Iris pigment epithelial cell (primary cell): ENCODE data around the gene C1orf50.

Experiments
- DNase-seq: peaks from one replicate; pipeline ENCODE4 v3.0.0-alpha.2; 2011; ENCODE audit warnings: low read depth

Gene C1orf50

DNA sequence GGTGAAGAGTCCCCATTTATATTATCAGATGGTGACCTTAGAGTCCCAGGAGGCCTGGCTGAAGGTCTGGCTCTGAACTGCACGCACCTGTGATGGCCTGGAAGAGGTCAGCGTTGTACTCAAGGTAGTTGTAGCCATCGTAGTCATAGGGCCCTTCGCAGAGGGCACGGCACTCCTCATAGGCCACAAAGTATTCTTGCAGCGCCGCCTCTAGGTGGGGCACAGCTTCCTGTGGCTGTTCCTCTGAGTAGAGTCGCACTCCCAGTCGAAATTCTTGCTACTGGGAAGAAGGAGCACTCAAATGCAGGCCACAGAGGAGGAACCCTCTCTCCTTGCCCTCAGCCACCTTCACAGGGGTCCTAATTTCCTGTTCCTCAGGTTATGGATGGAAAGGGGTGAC is 7.9 kb upstream of the C1orf50 start:
- DNase-seq = no peak

DNA sequence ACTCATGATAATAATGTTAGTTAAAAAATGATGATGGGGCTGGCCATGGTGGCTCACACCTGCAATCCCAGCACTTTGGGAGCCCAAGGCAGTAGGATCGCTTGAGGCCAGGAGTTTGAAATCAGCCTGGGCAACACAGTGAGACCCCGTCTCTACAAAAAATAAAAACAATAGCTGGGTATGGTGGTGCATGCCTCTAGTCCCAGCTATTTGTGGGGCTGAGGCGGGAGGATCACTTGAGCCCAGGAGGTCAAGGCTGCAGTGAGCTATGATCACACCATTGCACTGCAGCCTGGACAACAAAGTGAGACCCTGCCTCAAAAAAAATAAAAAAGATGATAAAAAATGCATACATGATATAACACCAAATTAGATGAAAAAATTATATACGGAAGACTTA is 5.5 kb upstream of the C1orf50 start:
- DNase-seq = no peak

GRCh38 chr1:42762269-42762668 is 4.8 kb upstream of the C1orf50 start:
- DNase-seq = no peak

GRCh38 chr1:42765269-42765668 is 1.8 kb upstream of the C1orf50 start:
- DNase-seq = peak; percentile 38

DNA sequence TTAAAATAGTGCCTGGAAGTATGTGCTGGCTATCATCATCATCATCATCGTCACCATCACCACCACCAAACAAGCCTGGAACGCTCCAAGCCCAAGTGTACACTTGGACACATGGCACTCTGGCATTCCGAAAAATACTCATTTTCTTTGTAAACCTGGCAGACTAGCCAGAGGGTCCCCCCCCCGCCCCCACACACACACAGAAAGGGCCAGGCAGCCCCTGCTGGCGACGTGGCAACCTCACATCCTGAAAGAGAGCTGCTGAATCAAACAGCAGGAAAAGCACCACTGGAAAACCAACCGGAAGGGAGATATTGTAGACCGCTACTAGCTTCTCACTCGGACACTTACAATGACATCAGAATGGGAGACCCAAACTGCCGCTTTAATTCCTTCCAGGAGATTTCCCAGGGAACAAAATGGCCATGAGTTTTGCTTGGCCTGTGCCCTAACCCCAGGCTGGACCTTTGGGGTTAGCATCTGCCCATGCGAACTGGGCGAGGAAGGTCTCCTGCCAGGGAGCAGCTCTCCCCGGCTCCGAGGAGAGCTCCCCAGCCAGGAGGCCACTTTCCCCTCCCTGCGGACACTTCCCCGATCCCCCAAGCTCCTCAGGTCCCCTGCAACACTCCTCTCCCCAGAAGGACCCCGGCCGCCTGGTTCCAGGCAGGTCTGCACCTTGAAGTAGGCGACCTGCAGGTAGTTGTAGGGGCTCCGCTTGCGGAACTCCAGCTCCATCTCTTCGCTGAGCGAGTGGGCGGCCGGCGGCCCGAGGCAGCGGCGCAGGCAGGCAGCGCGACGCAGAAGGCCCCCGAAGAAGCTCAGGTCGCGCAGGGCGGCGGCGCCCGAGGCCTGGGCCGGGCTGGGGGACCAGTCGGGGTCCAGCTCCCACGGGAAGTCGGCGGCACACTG is 963 bp upstream of the C1orf50 start:
- peak; percentile 77 for DNase-seq

DNA sequence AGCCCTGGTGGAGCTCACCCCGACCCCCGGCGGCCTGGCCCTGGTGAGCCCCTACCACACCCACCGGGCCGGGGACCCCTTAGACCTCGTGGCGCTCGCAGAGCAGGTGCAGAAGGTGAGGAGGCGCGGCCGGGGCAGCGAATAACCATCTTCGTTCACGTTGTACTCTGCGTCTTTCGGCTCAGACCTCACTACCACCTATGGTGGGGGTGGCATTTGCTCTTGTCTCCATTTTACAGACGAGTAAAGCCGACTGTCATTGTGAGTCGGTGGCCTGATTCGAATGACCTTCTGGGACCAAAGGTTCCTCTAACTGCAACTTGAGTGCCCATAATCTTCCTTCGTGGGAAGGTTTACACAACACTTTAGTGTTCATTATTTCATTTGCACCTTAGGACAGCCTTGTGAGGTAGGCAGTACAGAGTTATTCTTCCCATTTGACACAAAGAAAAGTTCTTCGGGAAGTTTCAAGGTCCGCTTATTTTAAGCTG is 506 bp downstream of the C1orf50 start:
- no peak for DNase-seq

DNA sequence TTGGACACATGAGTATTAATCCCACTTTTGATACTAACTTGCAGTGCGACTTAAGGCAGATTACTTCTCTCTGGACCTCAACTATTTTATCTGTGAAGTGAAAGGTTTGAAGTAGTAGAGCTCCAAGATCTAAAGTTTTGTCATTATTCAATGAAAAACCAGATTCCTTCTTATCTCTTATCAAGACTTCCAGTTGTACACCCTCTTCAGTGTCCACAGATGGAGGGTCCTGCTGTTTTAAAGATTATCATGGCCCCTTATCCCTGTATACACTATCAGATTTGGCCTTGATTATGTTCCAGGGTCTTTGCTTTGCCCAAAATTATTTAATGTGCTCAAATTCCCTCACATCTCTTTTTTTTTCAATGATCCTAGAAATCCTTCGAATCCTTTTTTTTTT is 1.1 kb downstream of the C1orf50 start:
- DNase-seq = no peak

DNA sequence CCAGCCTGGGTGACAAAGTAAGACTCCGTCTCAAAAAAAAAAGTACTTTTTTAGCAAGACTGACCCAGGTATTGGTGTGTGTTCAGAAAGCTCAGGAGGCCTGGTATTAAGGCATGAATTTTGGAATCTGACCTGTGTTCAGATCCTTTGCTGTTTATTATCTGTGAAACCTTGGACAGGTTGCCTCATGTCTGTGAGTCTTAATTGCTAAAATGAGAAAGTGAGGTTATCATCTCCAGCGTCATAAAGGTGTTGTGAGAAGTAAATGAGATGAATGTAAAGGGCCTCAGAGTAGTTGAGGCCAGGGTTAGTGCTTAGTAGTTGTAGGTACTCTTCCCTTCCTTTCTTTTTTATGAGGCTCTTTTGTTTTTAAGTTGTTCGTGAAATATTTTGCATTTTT is 2.8 kb downstream of the C1orf50 start:
- DNase-seq = no peak

- no peak for DNase-seq
Observed at GRCh38 chr1:42773420-42773819, 6.4 kb downstream of the C1orf50 start.

DNA sequence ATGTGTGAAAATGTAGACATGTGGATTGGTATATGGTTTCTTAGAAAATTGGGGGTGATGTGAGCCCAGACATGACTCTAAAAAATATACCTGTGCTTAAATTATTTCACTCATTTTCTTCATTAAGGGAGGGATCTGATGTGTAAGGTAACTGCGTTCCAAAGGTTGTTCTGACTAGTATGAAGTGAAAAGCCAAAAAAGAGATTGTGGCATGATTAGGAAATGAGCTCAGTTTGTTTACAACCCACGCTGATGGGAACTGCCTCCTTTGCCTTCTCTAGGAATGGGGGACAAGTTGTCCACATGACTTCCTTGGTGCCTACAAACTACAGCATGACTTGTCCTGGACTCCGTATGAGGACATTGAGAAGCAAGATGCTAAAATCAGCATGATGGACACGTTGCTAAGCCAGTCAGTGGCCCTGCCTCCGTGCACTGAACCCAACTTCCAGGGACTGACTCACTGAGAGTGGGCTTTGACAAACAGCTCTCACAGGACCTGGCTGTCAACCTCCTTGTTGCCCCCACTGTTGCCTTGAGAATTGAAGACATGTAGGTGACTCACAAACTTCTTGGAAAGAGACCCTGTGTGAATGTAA is 8.0 kb downstream of the C1orf50 start:
- DNase-seq = peak; percentile 11

GRCh38 chr1:42776502-42776901 is 9.5 kb downstream of the C1orf50 start:
- DNase-seq = no peak

DNA sequence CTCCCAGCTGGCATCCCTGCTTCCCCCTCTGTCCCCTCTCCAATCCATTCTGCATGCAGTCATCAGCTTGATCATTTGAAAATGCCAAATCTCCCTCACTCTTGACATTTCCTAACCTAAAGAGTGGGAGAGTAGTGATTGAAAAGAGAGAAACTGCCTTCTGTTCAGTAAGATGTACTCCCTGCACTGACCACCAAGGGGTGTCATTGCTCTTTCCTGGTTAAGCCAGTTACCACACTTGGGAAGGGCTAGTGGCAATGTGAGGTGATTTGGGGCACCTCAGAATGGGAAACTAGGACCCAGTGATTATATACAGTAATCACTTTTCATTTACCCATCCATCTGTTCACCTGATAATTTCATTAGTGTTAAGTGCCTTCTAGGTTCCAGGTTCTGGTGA is 10.8 kb downstream of the C1orf50 start:
- DNase-seq = peak; percentile 50

DNA sequence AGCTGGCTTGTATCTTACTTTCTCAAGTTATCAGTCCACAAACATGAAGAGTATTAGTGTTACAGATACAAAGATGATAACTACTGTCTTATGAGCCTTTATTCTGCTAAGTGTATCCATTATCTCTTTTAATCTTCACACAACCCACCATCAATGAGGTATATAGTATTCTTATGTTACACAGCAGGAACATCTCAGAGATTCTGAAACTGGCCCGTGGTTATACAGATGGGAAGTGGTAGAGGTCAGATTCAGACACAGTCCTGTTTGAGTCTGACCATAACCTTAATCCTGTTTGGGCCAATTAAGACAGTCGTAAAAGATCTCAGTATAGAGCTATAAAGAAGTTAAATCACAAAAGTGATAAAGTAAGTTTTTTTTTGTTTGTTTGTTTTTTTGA is 12.7 kb downstream of the C1orf50 start:
- DNase-seq = no peak

DNA sequence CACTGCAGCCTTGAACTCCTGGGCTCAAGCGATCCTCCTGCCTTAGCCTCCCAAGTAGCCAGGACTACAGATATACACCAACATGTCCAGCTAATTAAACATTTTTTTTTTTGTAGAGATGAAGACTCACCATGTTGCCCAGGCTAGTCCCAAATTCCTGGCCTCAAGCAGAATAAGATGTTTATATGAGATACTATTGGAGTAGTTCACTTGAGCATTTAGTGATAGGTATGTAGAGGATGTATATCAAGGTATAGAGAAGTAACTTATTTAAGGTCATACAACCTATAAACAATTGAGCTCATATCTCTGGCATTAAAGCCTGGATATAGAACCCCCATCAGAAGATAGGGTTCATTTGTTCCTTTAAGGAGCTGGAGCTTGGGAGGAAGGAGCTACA is 13.1 kb downstream of the C1orf50 start:
- no peak for DNase-seq

- DNase-seq = no peak
Observed at GRCh38 chr1:42783092-42783491, 16.0 kb downstream of the C1orf50 start.

- no peak for DNase-seq
Observed at GRCh38 chr1:42784547-42784945, 17.5 kb downstream of the C1orf50 start.

- peak; percentile 10 for DNase-seq
Observed at GRCh38 chr1:42784946-42785693, 18.1 kb downstream of the C1orf50 start, which contains the start of gene TMEM269. TSS of gene TMEM269 (plus strand) at chr1:42784991. CDS start at chr1:42789894, 4,903 bp downstream.

GRCh38 chr1:42786097-42786496 is 19.0 kb downstream of the C1orf50 start:
- DNase-seq = no peak

- DNase-seq = no peak
Observed at GRCh38 chr1:42788021-42788420, 21.0 kb downstream of the C1orf50 start.

DNA sequence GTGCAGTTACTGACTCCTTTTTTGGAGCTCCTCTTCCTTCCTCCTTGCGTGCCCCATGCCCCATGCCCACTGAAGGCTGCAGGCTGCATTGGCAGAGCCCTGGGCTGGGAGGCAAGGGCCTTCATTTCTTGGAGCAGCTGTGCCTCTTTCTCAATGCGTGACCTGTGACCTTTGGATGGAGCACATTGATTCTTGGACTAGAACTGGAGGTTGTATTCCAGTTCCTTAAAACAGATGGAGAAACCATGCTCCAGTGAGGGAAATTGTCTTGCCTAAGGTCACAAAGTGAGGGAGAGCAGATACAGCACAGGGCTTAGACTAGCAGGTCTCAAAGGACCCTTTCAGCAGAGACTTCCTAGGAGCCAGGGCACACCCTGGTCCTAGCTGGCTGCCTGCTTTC is 26.8 kb downstream of the C1orf50 start:
- no peak for DNase-seq

GRCh38 chr1:42797414-42797813 is 30.4 kb downstream of the C1orf50 start:
- no peak for DNase-seq

DNA sequence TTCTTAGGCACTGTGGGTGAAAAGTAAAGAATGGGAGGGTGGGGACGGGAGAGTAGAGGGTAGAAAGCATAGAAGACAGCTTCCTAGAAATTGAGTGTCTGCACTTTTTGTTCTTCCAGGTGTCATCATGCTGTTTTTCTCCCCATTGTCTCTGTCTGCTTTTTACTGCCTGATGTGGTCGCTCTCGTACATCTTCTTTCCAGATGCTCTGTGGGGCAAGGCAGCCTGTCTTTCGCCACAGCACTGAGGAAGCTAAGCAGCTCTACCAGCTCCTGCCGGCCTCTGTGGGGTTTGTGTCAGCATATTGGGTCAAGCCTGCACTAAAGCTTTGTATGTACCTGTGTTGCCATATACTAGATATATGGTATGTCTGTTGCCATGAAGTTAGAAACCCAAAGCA is 30.9 kb downstream of the C1orf50 start:
- no peak for DNase-seq
